NOMO-1 treated with dmso at 0.1 percent for 144 hours (cell line): Measurements from ENCODE around the gene DNLZ.

Experiments
- DNase-seq: peaks from one replicate; lab custom pipeline; 2025; ENCODE audit not compliant: unreplicated experiment; lab: John Stamatoyannopoulos, UW

Gene DNLZ

DNA sequence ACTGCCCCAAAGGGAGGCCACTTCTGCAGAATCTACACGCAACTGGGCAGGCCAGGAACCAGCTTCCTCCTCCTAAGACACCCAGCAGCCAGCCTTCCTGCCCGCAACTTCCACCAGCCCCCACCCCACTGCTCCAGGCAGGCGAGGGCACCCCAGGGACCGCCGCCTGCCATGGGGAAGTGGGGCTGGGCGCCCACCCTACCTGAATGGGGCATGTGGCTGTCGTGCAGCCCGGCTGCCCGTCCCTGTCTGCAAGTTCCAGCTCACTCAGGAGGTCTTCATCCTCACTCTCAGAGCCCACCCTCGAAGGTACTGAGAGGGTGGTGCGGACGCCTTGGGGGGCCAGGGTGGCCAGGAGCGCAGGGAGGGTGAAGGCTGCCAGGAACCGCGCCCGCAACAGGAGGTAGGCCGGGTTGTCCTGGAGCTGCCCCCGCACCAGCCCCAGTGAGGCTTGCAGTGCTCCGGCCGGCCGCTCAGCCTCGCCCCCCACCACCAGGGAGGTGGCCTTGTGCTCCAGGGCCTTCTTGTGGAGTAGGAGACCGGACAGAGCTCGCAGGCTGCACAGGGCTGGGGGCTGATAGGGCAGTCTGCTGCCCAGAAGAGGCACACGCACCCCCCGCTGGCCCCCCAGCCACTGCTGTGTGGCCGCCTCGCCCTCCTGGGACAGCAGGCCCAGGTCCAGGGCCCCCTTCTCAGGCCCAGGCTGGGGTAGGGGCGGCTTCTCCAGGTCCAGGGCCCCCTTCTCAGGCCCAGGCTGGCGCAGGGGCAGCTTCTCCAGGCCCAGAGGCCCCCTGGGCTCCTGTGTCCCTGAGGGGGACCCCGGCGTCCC, 14.0 kb upstream of the DNLZ start:
- no peak for DNase-seq

DNA sequence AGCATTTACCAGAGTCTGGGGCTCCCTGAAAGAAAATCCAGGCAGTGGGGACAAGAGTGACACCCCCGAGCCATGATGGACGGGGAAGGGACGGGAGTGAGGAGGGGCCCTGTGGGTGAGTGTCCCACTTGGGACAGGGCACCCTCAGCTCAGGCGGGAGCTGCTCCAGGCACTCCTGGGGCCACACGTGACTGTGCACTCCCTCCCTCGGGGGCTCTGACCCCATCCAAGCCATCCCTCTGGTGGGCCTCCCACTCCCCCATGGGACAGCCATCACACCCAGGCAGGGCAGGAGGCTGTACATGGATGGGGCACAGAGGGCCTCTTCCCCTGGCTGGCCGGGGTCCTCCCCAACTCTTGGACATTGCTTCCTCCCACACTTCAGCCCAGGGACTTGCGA, 12.9 kb upstream of the DNLZ start:
- DNase-seq: no peak

DNA sequence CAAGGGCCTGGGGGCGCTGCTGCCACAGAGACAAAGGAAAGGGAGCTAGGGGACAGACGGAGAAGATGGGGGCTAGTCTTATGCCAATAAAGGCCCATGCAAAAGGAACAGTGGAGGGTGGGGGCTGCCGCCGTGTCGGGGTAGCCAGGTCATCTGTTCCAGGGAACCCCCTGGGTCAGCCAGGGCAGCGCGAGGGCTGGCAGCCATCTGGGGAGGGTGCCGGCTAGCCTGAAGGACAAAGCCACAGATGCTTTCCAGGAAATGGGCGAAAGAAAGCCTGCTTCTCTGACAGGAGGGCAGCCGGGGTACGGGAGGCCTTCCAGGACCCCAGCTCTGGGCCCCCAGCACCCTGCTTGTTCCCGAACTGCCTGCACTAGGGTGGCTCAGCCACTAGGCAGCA, 11.6 kb upstream of the DNLZ start:
- no peak for DNase-seq

DNA sequence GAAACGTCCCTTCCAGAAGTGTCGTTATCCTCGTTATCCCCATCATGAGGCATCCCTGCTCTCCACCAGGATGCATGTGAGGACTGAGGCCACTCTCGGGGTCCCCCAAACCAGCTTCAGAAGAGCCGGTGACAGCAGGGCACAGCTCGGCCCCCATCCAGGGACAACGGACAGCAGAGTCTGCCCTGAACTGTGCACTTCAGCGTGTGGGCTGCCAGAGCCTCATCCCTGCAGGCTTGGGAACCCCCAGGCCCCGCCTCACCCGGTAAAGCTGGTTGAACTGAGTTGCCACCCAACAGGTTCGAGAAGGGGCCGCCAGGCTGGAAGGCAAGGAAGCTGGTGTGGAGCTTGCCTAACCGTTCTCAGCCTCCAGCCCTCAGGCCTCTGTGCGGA, 10.6 kb upstream of the DNLZ start:
- no peak for DNase-seq

DNA sequence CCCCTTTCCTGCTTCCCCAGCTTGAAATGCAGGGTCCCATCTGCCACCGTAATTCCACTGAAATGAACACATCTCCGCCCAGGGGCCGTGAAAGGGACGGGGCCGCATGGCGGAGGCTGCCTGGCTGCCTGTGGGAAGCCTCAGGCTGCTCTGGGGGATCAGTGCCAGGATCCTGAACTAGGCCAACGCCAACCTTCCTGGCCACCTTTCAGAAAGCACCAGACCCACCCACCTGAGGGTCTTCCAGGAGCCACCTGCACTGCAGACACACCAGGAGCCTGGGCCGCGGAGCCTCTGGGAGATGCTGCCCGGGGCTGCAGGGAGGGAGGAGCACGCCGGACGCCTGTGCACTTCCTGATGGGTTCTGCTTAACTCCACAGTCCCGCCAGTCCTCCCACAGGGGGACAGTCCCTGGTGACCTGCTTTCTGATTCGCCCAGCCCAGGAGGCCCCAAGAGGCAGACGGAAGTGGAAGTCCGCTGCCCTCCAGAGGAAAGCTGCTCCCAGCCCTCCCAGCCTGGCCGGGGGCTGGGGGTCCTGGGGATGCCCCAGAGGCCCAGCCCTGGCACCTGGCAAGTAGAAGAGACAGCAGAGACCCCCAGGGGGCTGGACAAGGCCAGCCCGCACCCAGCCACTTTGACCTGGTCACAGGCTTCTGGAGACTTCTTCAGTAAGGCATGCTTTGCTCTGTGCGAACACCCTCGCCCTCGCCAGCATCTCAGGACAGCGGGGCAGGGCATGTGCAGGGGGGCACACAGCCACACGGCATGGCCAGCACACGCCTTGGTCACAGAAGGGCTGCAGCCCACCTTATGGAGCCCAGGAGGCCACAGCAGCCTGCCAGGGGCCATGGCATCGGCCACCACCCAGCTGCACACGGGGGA, 10.0 kb upstream of the DNLZ start, which contains the start of gene CARD9:
TSS of gene CARD9 (minus strand) at position 370 of the 883 bp plus-strand sequence. CDS start 1,591 bp downstream, outside the sequence.
- DNase-seq: peak; percentile 91

DNA sequence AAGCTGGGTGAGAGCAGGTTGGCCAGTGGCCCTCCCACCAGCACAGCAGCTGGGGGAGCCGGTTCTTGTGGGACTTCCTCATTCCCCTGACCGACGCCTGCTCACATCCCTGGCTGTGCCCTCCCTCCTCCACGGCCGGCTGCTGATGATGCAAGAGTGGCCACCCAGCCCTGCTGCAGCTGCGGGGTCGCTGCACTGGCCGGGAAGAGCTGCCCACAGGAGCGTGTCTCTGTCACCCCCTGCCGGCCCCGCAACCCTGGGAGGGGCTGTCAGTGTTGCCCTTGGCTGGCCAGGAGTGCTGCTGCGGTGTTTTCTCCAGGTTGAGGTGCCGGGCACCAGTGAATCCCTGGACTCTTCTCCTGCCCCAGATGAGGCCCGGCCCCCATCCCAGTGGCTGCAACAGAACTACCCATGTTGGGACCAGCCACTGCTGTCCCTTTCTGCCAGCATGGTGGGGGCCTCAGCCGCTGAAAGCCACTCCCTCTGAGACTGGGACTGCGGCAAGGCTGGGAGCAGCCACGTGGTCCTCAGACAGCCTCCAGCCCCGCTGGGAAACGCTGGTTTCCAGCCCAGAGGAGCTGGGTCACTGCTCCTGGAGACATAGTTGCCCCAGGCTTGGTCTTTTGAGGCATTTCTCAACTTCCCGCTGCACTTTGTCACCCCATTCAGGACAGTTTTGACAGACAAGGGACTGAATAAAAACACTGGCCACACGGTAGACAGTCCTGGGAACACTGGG, 9.2 kb upstream of the DNLZ start:
- DNase-seq: peak; percentile 92

DNA sequence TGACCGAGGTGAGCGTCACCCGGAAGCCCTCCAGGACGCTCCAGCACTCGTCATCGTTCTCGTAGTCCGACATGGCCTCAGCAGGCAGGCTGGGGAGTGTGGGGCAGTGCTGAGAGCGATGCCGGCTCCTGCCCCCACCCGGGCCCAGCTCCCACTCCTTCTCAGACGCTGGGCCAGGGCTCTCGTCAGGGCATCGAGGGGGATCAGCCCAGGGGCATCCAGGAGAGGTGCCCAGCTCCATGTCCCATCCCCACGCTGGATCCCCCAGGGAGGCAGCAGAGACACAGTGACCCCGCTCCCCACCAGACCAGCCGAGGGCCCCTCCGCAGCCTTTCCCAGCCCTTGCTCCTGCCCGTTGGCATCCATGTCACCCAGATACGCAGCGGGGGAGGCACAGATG, 8.5 kb upstream of the DNLZ start:
- DNase-seq: no peak

DNA sequence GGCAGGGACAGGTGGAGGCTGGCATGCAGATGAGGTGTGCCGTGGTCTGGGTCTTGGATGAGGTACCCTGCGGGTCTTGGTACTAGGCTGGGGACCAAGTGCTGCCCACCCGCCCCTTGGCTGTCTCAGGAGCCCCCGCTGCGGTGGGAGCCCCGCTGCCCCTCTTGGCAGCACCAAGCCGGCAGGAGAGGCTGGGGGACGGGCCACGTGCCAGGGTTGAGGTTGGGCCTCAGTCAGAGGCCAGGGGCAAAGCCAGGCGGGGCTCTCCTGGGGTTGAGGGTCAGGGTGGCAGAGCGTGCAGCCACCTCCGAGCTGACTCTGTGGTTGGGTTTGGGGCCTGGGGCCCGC, 8.0 kb upstream of the DNLZ start:
- no peak for DNase-seq

DNA sequence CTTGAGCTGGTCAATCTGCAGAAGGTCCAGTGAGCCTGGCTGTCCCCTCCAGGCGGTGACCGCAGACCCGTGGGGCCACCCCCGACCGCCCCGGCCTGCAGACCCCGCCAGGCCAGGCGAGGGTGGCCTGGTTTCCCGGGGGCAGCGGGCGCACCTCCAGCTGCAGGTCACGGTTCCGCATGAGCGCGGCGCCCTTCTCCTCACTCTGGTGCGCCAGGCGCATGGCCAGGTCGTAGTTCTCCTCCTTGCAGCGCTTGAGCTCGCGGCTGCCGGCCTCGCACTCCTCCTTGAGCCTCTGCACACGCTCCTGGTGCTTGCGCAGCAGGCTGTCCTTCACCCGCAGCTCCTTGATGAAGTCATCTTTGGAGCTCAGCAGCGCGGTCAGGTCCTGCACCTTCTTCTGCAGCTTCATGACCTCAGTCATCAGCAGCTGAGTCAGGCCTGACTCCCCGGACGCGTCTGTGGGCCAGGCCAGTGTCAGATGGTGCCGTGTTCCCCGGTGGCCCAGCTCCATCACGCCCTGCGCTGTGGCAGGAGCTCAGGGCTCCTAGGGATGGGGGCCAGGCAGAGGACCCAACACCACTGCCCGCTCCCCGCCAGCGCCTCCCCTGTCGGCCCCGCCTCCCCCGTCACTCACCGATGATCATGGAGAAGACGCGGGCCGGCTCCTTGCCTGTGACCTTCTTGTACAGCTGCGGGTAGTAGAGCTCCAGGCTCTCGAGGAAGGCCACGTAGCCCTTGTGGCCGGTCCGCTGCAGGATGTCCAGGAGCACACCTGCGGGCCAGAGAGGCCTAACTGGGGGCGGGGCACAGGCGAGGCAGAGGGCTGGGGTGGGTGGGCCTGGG, 7.4 kb upstream of the DNLZ start:
- no peak for DNase-seq

DNA sequence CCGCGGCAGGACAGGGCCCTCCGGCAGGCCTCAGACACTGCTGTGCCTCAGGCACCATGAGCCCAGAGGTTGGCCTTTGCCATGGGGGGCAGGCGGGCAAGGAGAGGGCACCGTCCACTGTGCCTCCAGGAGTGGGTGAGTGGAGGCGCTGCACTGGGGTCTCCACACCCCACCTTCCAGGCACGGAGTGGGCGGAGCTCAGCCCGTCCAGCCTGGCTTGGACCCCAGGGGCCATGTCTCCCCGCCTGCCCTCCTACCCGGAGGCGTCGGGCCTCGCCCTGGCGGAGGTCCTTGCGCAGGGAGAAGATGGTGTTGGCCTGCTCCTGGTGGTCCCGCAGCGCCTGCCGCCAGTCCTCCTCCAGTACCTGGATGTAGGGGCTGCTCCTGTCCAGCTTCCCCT, 6.5 kb upstream of the DNLZ start:
- no peak for DNase-seq

DNA sequence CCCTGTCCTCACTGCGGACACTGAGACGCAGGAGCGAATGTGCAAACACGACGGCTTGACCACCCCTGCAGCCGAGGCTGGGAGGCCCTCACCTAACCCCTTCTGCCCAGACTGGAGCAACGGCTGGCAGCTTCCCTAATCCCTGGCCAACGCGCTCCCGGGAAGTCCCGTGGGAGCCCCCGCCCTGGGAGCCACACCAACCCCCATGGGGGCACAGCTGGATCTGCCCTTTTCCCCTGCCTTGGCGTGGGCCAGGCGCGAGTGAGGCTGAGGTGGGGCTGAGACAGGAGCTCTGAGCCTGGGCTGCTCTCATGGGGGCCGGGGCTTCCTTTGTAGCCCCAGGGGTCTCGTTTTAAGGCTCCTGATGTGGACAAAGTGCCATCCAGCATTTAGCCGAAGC, 4.6 kb upstream of the DNLZ start:
- DNase-seq: no peak

DNA sequence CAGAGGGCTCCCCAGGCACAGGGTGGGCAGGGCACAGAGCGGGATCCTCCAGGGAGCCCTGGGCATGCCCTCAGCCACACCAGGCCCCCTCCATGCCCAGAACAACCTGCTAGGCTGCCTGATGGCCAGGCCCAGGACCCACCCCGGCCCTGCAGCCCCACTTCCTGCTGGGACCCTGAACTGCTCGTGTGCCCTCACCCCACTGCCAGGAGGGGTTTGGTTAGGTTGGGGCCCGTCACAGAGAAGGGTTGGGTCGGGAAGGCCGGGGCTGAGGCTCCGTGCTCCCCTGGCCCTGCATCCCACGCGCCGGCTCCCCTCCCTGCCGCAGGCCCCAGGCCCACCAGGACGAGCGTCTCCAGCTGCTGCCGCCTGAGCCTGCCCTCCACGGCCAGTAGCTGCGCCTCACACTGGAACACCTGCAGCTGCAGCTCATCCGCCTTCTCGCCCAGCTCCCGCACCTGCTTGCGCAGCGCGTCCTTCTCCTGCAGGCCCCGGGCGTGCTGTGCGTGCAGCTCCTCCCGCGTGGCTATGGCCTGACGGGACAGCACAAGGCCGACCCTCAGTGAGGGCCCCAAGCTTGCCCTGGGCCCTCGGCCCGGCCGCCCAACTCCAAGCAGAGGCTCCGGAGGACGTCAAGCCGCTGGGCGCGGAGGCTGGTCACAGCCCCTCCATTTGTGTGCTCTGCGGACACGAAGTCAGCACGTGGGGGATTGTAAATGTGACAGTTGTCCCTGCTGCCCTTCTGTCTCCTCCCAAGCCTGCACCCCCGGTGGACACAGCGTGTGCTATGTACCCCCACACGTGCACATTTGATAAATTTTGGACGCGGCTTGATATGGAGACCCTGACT, 4.0 kb upstream of the DNLZ start:
- no peak for DNase-seq

DNA sequence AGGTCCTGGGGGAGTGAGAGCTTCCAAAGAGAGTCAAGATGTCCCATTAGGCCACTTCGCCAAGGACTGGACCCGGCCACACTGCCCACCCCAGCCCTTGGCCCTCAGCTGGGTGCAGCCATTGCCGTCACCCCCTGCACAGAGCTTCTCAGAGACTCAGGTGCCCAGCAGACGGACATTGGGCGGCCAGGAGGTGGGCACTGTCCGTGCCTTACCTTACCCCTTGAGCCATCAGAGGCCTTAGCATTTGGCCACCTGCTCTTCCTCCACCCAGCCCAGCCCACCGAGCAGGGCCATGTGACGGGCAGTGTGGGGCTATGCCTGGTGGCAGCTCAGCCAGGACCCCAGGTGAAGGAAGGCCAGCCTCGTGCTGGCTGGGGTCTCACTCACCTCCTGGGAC, 3.3 kb upstream of the DNLZ start:
- DNase-seq: no peak

DNA sequence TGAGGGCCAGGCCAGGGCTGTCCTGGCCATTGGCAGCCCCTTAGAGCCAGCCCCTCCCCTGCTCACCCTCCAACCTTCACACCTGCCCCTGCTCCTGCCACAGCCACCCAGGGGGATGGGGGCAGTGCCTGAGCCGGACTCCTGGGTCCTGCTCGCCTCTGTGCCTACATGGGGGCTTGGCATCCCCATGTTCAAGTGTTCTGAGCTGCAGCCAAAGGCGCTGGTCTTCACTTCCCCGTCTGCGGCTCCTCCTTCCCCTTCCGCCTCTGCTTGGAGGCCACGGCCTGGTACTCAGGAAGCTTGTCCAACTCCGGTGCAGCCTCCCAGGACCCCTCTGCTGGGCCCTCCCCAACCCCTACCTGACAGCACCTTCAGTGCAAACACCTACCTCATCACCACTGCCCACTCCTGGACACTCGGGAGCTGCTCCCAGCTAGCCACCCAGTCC, 2.3 kb upstream of the DNLZ start:
- peak; percentile 46 for DNase-seq

DNA sequence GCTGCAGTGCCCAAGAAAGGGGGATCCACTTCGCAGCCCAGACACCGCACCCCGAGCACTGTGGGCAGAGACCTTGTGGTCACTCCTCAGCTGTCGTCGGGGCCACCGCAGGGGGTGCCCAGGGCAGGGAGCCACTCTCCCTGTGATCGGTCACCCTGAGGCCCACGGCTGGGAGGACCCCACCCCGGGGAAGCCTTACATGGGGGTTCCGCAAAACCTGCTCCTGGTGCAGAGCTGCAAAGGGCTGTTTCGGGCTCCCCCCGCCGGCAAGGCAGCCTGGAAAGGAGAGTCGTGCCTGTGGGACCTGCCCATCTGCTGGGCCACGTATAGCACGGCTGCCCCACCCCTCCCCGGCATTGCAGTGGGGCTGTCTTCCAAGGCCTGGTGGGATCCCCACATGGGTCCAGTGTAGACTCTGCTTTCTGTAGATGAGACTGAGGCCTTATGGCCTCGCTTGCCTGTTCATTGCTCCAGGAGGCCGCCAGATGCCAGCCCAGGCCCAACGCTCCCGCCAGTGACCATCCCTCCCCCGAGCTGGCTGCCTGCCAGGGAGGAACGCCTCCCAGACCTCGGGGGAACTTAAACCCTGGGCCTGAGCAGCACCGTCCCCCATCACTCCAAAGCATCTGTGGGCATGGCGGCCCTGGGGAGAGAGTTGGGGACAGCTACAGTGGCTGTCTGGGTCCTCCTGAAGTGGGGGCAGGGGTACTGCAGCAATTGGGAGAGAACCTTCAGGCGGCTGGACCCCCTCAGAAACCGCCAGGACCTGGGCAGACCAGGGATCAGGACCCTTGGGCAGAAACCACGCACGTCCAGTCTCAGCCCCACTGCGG, 1.6 kb upstream of the DNLZ start:
- no peak for DNase-seq

DNA sequence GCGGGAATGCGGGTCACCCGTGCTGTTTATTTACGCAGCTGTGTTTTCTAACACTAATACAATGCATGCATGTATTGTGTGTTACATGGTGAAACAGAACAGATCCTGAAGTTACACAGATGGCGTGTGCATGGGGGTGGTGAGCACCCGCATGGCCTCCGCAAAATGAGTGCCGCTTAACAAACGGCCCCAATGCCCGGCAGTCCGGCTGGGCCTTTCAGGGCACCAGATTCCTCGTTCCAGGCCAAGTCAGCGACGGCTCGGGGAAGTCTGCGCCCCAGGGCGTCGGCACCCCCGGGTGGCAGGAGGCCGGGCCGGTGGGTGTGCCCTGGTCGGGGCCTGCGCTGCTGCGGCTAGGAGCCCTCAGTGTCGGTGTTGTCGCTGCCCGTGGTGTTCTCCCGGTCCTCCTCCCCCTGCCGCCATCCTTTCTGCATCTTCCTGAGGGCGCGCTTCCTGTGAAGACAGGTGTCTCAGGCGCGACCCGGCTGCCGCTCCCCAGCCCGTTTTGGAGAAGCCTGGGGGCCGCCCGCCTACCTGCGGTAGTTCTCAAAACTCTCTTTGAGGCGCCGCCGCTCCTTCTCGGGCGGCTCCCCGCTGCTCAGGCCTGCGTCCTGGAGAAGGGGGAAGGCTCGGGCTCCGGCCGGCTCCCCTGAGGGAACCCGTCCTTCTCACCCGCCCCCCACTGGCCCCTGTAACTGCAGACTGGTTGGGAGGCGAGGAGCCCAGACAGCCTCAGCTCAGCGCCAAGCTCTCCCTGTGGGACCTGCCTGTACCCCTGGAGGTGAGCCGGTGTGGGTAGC, 605 bp upstream of the DNLZ start:
- DNase-seq: no peak

DNA sequence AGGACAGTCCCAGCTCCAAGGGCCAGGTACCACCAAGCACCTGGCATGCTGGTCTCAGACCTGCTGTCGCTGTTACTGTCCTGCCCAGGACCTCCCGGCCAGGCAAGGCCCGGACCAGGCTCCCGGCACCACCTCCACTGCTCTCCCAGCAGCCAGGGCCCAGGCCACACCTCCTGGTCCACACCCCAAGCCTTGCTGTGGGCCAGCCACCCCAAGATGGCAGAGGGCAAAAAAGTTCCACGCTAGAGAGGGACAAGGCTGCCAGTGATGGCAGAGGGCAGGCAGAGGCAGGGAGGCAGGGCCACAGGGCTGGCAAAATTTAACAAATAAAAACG, 1.1 kb downstream of the DNLZ start:
- DNase-seq: no peak
